ENCODE measurements around the gene SHMT1. TPM values are rescaled to one million over a fixed set of nuclear protein-coding genes. Genes with fewer than 3 reads are reported as not detected.
"Not testable (repeated sequence)": the region's sequence is repeated elsewhere in the genome, so short reads cannot be mapped to it uniquely, and the experiment has no call there.

The SHMT1 gene
- total RNA-seq, 1 donor from 2014 or later, result 13.0 TPM

DNA sequence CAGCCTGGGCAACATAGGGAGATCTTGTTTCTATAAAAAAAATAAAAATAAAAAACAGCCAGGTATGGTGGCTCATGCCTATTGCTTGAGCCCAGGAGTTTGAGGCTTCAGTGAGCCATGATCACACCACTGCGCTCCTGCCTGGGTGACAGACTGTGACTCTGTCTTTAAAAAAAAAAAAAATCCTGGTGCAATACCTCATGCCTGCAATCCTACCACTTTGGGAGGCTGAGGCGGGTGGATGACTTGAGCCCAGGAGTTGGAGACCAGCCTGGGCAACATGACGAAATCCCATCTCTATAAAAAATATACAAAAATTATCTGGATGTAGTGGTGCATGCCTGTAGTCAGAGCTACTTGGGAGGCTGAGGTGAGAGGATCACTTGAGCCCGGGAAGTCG, 15.3 kb upstream of the SHMT1 start:
- not testable (repeated sequence) for H3K9me3 ChIP-seq (ENCODE audit: control insufficient read depth in 3 of 3, low read length in 3 of 3); H3K9ac ChIP-seq (ENCODE audit: low read depth in 1 of 3, low read length in 3 of 3); H3K36me3 ChIP-seq (ENCODE audit: control insufficient read depth in 3 of 3, insufficient read depth in 3 of 3, low read length in 3 of 3); H3K27ac ChIP-seq (ENCODE audit: low read depth, low read length); H3K4me1 ChIP-seq (ENCODE audit: control insufficient read depth in 3 of 3, insufficient read depth in 3 of 3, low read length in 3 of 3); H3K4me3 ChIP-seq (ENCODE audit: low read length in 3 of 3)
- peaks cover 24 to 32% (median 26%) of the 10 kb centered on the region in 3 donors for H3K27me3 ChIP-seq (ENCODE audit: control insufficient read depth in 3 of 3, insufficient read depth in 3 of 3, low read length in 3 of 3)

DNA sequence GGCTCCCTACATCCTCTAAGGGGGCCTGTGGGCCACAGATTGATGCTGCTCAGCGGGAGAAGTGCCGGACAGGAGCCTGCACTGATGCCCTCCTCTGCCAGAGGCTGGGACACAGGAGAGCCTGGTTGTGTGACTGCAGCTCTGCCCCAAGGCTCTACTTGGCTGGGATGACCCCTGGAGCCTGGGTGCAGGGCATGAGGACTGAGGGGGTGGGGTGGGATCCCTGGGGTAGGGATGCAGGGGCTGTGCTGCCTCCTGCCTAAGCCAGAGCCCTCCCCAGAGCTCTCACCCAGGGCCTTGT, 14.8 kb upstream of the SHMT1 start:
- no peak overlapping the region for H3K4me3 ChIP-seq (ENCODE audit: low read length in 3 of 3)
- no peak overlapping the region for H3K27ac ChIP-seq (ENCODE audit: low read depth, low read length)
- H3K9ac ChIP-seq (ENCODE audit: low read depth in 1 of 3, low read length in 3 of 3), result no peak overlapping the region
- peaks cover 0 to 2% (median 0%) of the 10 kb centered on the region in 3 donors for H3K4me1 ChIP-seq (ENCODE audit: control insufficient read depth in 3 of 3, insufficient read depth in 3 of 3, low read length in 3 of 3)
- peaks cover 24 to 29% (median 26%) of the 10 kb centered on the region in 3 donors for H3K27me3 ChIP-seq (ENCODE audit: control insufficient read depth in 3 of 3, insufficient read depth in 3 of 3, low read length in 3 of 3)
- no peaks in the 10 kb centered on the region for H3K9me3 ChIP-seq (ENCODE audit: control insufficient read depth in 3 of 3, low read length in 3 of 3)
- no peaks in the 10 kb centered on the region for H3K36me3 ChIP-seq (ENCODE audit: control insufficient read depth in 3 of 3, insufficient read depth in 3 of 3, low read length in 3 of 3)

DNA sequence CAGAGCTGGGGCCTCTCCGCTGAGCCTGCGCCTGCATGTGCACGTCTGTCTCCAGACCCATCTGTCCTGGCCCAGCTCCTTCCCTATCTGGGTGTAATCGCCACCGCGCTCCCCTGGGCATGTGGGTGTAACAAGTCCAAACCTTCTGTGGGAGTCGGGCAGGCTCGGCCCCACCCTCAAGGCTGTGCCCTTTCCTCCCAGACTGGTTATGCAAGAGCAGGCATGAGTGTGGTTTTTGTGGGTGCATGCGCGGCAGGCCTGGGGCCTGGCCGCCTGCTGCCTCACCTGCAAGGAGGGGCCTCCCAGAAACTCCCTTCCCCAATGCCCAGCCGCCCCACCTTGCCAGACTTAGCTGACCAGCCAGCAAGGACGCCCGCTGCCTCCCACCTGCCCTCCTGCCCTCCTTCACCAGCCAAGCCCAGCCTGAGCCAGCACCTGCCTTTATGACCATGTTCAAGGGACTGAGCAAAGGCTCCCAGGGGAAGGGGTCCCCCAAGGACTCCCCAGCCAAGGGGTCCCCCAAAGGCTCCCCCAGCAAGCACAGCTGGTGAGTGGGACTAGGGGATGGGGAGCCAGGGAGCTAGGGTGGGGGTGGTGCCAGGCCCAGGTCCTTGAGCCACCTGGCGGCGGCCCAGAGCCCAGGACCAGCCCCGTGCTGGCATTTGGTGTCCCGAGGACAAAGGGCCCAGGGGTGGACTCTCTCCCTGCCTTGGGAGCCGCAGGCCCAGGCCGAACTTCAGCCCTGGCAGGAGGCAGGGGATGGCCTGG, 14.3 kb upstream of the SHMT1 start, which contains the start of gene EVPLL:
Gene EVPLL, plus strand, starts transcription at position 342 of the 768 bp plus-strand sequence. CDS start 3,160 bp downstream, outside the sequence.
- H3K9ac ChIP-seq (ENCODE audit: low read depth in 1 of 3, low read length in 3 of 3), result no peak within 1 kb of the TSS
- H3K9me3 ChIP-seq (ENCODE audit: control insufficient read depth in 3 of 3, low read length in 3 of 3), result no peaks in the 10 kb centered on the region
- no peaks in the 10 kb centered on the region for H3K36me3 ChIP-seq (ENCODE audit: control insufficient read depth in 3 of 3, insufficient read depth in 3 of 3, low read length in 3 of 3)
- no peak within 1 kb of the TSS for H3K27ac ChIP-seq (ENCODE audit: low read depth, low read length)
- H3K4me1 ChIP-seq (ENCODE audit: control insufficient read depth in 3 of 3, insufficient read depth in 3 of 3, low read length in 3 of 3), result no peaks in the 10 kb centered on the region
- peaks cover 21 to 29% (median 24%) of the 10 kb centered on the region in 3 donors for H3K27me3 ChIP-seq (ENCODE audit: control insufficient read depth in 3 of 3, insufficient read depth in 3 of 3, low read length in 3 of 3)
- no peak within 1 kb of the TSS for H3K4me3 ChIP-seq (ENCODE audit: low read length in 3 of 3)

DNA sequence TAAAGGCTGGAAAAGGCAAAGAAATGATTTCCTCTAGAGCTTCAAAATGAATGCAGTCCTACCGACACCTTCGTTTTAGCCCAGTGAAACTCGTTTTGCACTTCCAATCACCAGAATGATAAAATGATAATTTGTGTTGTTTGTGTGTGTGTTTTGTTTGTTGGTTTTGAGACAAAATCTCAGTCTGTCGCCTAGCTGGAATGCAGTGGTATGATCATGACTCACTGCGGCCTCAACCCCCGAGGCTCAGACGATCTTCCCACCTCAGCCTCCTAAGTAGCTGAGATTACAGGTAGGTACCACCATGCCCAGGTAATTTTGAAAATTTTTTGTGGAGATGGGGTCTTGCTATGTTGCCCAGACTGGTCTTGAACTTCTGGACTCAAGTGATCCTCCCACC, 10.9 kb upstream of the SHMT1 start:
- no peak overlapping the region for H3K4me3 ChIP-seq (ENCODE audit: low read length in 3 of 3)
- no peak overlapping the region for H3K9ac ChIP-seq (ENCODE audit: low read depth in 1 of 3, low read length in 3 of 3)
- no peaks in the 10 kb centered on the region for H3K4me1 ChIP-seq (ENCODE audit: control insufficient read depth in 3 of 3, insufficient read depth in 3 of 3, low read length in 3 of 3)
- H3K27ac ChIP-seq (ENCODE audit: low read depth, low read length), result no peak overlapping the region
- peaks cover 0 to 3% (median 0%) of the 10 kb centered on the region in 3 donors for H3K27me3 ChIP-seq (ENCODE audit: control insufficient read depth in 3 of 3, insufficient read depth in 3 of 3, low read length in 3 of 3)
- H3K36me3 ChIP-seq (ENCODE audit: control insufficient read depth in 3 of 3, insufficient read depth in 3 of 3, low read length in 3 of 3), result no peaks in the 10 kb centered on the region
- no peaks in the 10 kb centered on the region for H3K9me3 ChIP-seq (ENCODE audit: control insufficient read depth in 3 of 3, low read length in 3 of 3)

DNA sequence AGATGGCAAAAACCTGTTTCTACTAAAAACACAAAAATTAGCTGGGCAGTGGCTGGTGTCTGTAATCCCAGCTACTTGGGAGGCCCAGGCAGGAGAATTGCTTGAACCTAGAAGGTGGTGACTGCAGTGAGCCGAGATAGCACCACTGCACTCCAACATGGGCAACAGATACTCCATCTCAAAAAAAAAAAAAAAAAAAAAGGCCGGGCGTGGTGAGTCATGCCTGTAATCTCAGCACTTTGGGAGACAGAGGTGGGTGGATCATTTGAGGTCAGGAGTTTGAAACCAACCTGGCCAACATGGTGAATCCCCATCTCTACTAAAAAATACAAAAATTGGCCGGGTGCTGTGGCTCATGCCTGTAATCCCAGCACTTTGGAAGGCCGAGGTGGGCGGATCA, 9.8 kb upstream of the SHMT1 start:
- H3K9ac ChIP-seq (ENCODE audit: low read depth in 1 of 3, low read length in 3 of 3); H3K27me3 ChIP-seq (ENCODE audit: control insufficient read depth in 3 of 3, insufficient read depth in 3 of 3, low read length in 3 of 3); H3K36me3 ChIP-seq (ENCODE audit: control insufficient read depth in 3 of 3, insufficient read depth in 3 of 3, low read length in 3 of 3); H3K27ac ChIP-seq (ENCODE audit: low read depth, low read length); H3K9me3 ChIP-seq (ENCODE audit: control insufficient read depth in 3 of 3, low read length in 3 of 3); H3K4me3 ChIP-seq (ENCODE audit: low read length in 3 of 3); H3K4me1 ChIP-seq (ENCODE audit: control insufficient read depth in 3 of 3, insufficient read depth in 3 of 3, low read length in 3 of 3): not testable (repeated sequence)

DNA sequence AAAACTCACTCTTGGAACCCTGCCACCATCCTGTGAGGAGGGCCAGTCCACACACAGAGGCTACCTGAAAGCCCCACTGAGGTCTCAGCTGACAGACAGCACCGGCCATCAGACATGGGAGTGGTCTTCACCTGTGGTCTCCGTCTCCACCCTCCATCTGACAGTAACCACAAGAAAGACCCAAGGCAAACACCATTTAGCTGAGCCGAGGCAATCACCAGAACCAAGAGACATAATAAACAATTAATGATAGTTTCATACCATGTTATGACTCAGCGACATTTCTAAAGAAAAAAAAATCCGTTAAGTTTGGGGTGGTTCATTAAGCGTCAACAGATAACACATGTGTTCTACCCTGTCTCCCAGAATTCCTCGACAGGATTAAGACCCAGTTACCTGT, 8.1 kb upstream of the SHMT1 start:
- H3K36me3 ChIP-seq (ENCODE audit: control insufficient read depth in 3 of 3, insufficient read depth in 3 of 3, low read length in 3 of 3), result no peaks in the 10 kb centered on the region
- no peaks in the 10 kb centered on the region for H3K9me3 ChIP-seq (ENCODE audit: control insufficient read depth in 3 of 3, low read length in 3 of 3)
- no peaks in the 10 kb centered on the region for H3K4me1 ChIP-seq (ENCODE audit: control insufficient read depth in 3 of 3, insufficient read depth in 3 of 3, low read length in 3 of 3)
- no peak overlapping the region for H3K4me3 ChIP-seq (ENCODE audit: low read length in 3 of 3)
- H3K27ac ChIP-seq (ENCODE audit: low read depth, low read length), result no peak overlapping the region
- H3K9ac ChIP-seq (ENCODE audit: low read depth in 1 of 3, low read length in 3 of 3), result no peak overlapping the region
- peaks cover 0 to 3% (median 0%) of the 10 kb centered on the region in 3 donors for H3K27me3 ChIP-seq (ENCODE audit: control insufficient read depth in 3 of 3, insufficient read depth in 3 of 3, low read length in 3 of 3)

DNA sequence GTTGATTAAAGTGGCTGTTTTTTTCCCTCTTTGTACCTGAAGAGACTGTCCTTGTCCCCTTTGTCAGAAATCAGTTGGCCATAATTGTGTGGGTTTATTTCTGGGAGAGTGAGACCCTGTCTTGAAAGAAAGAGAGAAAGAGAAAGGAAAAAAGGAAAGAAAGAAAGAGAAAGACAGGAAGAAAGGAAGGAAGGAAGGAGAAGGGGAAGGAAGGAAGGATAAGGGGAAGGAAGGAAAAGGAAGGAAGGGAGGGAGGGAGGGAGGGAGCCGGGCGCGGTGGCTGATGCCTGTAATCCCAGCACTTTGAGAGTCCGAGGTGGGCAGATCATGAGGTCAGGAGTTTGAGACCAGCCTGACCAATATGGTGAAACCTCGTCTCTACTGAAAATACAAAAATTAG, 7.4 kb upstream of the SHMT1 start:
- Histone ChIP-seq H3K9ac (ENCODE audit: low read depth in 1 of 3, low read length in 3 of 3) (no peak overlapping the region), H3K36me3 (ENCODE audit: control insufficient read depth in 3 of 3, insufficient read depth in 3 of 3, low read length in 3 of 3) (no peaks in the 10 kb centered on the region), H3K27me3 (ENCODE audit: control insufficient read depth in 3 of 3, insufficient read depth in 3 of 3, low read length in 3 of 3) (peaks cover 0 to 3% (median 0%) of the 10 kb centered on the region in 3 donors), H3K4me1 (ENCODE audit: control insufficient read depth in 3 of 3, insufficient read depth in 3 of 3, low read length in 3 of 3) (no peaks in the 10 kb centered on the region), H3K27ac (ENCODE audit: low read depth, low read length) (no peak overlapping the region), H3K9me3 (ENCODE audit: control insufficient read depth in 3 of 3, low read length in 3 of 3) (no peaks in the 10 kb centered on the region), H3K4me3 (ENCODE audit: low read length in 3 of 3) (no peak overlapping the region)

DNA sequence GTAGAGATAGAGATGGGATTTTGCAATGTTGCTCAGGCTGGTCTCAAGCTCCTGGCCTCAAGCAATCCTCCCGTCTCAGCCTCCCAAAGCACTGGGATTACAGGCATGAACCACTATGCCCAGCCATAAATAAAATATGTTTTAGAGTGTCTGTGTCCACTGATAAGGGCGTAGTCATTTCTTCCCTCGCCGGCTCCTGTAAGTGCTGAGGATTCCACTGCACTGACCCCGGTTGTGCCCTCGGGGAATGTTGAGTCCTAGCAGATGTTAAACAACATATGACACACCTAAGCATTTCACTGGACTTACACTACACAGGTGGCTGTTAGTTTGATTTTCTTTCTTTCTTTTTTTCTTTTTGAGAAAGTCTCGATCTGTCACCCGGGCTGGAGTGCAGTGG, 5.6 kb upstream of the SHMT1 start:
- no peaks in the 10 kb centered on the region for H3K4me1 ChIP-seq (ENCODE audit: control insufficient read depth in 3 of 3, insufficient read depth in 3 of 3, low read length in 3 of 3)
- no peak overlapping the region for H3K27ac ChIP-seq (ENCODE audit: low read depth, low read length)
- no peaks in the 10 kb centered on the region for H3K36me3 ChIP-seq (ENCODE audit: control insufficient read depth in 3 of 3, insufficient read depth in 3 of 3, low read length in 3 of 3)
- H3K4me3 ChIP-seq (ENCODE audit: low read length in 3 of 3), result no peak overlapping the region
- H3K9me3 ChIP-seq (ENCODE audit: control insufficient read depth in 3 of 3, low read length in 3 of 3), result no peaks in the 10 kb centered on the region
- H3K9ac ChIP-seq (ENCODE audit: low read depth in 1 of 3, low read length in 3 of 3), result no peak overlapping the region
- H3K27me3 ChIP-seq (ENCODE audit: control insufficient read depth in 3 of 3, insufficient read depth in 3 of 3, low read length in 3 of 3), result peaks cover 0 to 3% (median 0%) of the 10 kb centered on the region in 3 donors

DNA sequence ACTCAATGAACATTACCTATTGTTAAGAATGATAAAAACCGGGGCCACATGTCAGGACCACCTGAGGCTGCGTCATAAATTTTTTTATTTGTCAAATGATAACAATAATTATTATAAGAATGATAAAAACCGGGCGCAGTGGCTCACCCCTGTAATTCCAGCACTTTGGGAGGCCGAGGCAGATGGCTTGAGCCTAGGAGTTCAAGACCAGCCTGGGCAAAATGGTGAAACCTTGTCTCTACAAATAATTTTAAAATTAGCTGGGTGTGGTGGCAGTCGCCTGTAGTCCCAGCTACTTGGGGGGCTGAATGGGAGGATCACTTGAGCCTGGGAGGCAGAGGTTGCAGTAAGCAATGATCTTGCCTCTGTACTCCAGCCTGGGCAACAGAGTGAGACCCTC, 816 bp upstream of the SHMT1 start:
- Histone ChIP-seq H3K9me3 (ENCODE audit: control insufficient read depth in 3 of 3, low read length in 3 of 3) (no peaks in the 10 kb centered on the region), H3K4me3 (ENCODE audit: low read length in 3 of 3) (no peak overlapping the region), H3K9ac (ENCODE audit: low read depth in 1 of 3, low read length in 3 of 3) (no peak overlapping the region), H3K36me3 (ENCODE audit: control insufficient read depth in 3 of 3, insufficient read depth in 3 of 3, low read length in 3 of 3) (peaks cover 0 to 3% (median 2%) of the 10 kb centered on the region in 3 donors), H3K4me1 (ENCODE audit: control insufficient read depth in 3 of 3, insufficient read depth in 3 of 3, low read length in 3 of 3) (peaks cover 6 to 17% (median 8%) of the 10 kb centered on the region in 3 donors), H3K27me3 (ENCODE audit: control insufficient read depth in 3 of 3, insufficient read depth in 3 of 3, low read length in 3 of 3) (no peaks in the 10 kb centered on the region), H3K27ac (ENCODE audit: low read depth, low read length) (no peak overlapping the region)

DNA sequence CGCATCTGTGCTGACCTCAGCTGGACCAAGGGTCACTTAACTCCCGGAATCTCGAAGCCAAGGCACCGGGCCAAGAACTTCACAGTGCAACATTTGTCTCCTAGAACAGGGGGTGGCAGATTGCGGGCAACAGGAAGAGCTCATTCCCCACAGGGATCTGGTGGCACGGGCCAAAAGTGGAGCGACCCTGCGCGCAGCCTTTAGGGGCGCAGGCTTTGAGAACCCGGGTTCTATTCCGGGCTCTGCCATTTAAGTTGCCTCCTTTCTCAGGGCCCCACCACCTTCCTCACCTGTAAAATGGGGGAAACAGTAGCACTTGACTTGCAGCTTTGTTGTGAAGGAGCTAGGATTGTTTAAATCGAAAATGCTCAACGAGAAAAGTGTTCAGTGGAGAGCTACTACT, 651 bp downstream of the SHMT1 start:
- Histone ChIP-seq H3K4me1 (ENCODE audit: control insufficient read depth in 3 of 3, insufficient read depth in 3 of 3, low read length in 3 of 3) (peaks cover 6 to 17% (median 8%) of the 10 kb centered on the region in 3 donors), H3K9ac (ENCODE audit: low read depth in 1 of 3, low read length in 3 of 3) (peak overlapping the region; percentile 67 to 90 (median 81)), H3K36me3 (ENCODE audit: control insufficient read depth in 3 of 3, insufficient read depth in 3 of 3, low read length in 3 of 3) (peaks cover 4 to 8% (median 6%) of the 10 kb centered on the region in 3 donors), H3K27ac (ENCODE audit: low read depth, low read length) (peak overlapping the region; percentile 73), H3K9me3 (ENCODE audit: control insufficient read depth in 3 of 3, low read length in 3 of 3) (no peaks in the 10 kb centered on the region), H3K27me3 (ENCODE audit: control insufficient read depth in 3 of 3, insufficient read depth in 3 of 3, low read length in 3 of 3) (no peaks in the 10 kb centered on the region), H3K4me3 (ENCODE audit: low read length in 3 of 3) (peak overlapping the region; percentile 80 to 86 (median 84))

Measured in skeletal muscle tissue (tissue), 4 donors.